Lower leg skin (tissue), 4 donors: ENCODE measurements around the gene NRXN2. TPM values are rescaled to one million over a fixed set of nuclear protein-coding genes. Genes with fewer than 3 reads are reported as not detected.
"Not testable (repeated sequence)": the region's sequence is repeated elsewhere in the genome, so short reads cannot be mapped to it uniquely, and the experiment has no call there.

Source experiments
- DNase-seq, 2 donors: peaks; one replicate each; pipeline ENCODE4 v3.0.0-alpha.2; 2019; ENCODE audit warnings: low spot score in 2 of 2
- H3K4me3 ChIP-seq: fragments of 200-600 bp; sonication (generic); 2 replicates; pipeline ENCODE4 v1.5.1; 2017; ENCODE audit warnings: mild to moderate bottlenecking, low read depth; ENCODE audit not compliant: poor library complexity, severe bottlenecking
- POLR2A ChIP-seq, 2 donors: fragments of 450-650 bp; IDR thresholded peaks; one replicate each; pipeline ENCODE4 v1.6.1; 2016 to 2017; ENCODE audit warnings: antibody characterized with exemption in 2 of 2, mild to moderate bottlenecking in 1 of 2, moderate library complexity in 1 of 2
- WGBS, 2 donors: methylation state at CpG; one replicate each; pipeline ENCODE4 v1.1.5; 2018; 5-methylcytosine and 5-hydroxymethylcytosine counted together
- intact Hi-C: fragments of 100-400 bp; cut with DNase I; formaldehyde crosslinking; loops from one replicate; pipeline ENCODE4 v1.15.0; 2023; ENCODE audit warnings: low total_unique reads
- total RNA-seq, 4 donors: library from RNA; depleted of rRNA; stranded (reverse); fragments of >200 nt; gene quantifications; one replicate each; pipeline ENCODE4 v1.1.0, GENCODE V29; 2016
- TF ChIP-seq, protein P1 (sequence below), 3 donors: fragments of 450-650 bp; IDR thresholded peaks; one replicate each; pipeline ENCODE4 v1.5.1; 2016; ENCODE audit warnings: antibody characterized with exemption in 3 of 3, mild to moderate bottlenecking in 3 of 3, moderate library complexity in 2 of 3

NRXN2 gene
- total RNA-seq, 4 donors from 2014 or later = 0.27 to 7.0 (median 1.1) TPM; not detected in 1

DNA sequence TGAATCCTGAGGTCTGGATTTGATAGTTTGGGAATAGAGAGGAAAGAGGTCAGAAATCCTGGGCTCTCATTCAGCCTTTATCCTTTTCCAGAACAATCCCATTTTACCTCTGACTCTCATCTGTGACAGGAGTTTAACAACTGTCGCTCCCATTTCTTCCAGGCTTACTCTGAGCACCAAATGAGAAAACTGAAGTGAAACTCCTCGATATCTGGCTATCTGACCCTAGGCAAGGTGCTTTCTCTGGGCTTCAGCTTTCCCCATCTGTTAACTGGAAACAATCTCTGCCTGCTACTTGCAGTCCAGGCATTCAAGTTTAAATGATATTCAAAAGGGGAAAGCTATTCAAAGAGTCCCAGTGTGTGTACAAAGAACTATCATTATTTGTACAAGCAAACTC is 50.1 kb downstream of the NRXN2 start:
- H3K4me3 ChIP-seq = no peak overlapping the region
- 87 to 91% methylated on average over 2 of the region's 2 CpGs for WGBS, 2 donors
- no peak for TF ChIP-seq POLR2A (IDR thresholded peaks at IDR 0.05)
- TF ChIP-seq, protein P1, sequence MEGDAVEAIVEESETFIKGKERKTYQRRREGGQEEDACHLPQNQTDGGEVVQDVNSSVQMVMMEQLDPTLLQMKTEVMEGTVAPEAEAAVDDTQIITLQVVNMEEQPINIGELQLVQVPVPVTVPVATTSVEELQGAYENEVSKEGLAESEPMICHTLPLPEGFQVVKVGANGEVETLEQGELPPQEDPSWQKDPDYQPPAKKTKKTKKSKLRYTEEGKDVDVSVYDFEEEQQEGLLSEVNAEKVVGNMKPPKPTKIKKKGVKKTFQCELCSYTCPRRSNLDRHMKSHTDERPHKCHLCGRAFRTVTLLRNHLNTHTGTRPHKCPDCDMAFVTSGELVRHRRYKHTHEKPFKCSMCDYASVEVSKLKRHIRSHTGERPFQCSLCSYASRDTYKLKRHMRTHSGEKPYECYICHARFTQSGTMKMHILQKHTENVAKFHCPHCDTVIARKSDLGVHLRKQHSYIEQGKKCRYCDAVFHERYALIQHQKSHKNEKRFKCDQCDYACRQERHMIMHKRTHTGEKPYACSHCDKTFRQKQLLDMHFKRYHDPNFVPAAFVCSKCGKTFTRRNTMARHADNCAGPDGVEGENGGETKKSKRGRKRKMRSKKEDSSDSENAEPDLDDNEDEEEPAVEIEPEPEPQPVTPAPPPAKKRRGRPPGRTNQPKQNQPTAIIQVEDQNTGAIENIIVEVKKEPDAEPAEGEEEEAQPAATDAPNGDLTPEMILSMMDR (IDR thresholded peaks at IDR 0.05) = no peak
- no peak for DNase-seq
- intact Hi-C loops = no loop called here

DNA sequence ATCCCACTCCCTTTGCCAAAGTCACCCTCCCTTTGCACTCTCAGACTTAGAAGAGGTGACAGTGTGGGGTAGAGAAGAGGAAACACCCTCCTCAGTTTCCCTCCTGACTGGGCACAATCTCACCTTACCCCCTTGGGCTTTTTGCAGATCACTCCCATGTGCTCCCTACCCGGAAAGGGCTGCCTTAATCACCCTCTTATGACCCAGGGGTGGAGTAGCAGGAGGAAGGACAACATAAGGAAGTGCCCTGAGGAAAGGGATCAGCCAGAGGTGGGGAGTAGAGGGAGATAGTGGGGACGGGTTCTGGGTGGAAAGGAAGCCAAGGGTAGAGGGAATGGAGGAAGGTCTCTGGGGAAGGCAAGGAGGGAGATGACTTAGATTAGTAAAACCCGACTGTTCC is 52.0 kb downstream of the NRXN2 start:
- no peak for DNase-seq
- intact Hi-C loops = no loop called here
- H3K4me3 ChIP-seq = no peak overlapping the region
- 26 to 29% methylated on average over 3 of the region's 3 CpGs for WGBS, 2 donors
- TF ChIP-seq, protein P1 (IDR thresholded peaks at IDR 0.05) = no peak
- no peak for TF ChIP-seq POLR2A (IDR thresholded peaks at IDR 0.05)

DNA sequence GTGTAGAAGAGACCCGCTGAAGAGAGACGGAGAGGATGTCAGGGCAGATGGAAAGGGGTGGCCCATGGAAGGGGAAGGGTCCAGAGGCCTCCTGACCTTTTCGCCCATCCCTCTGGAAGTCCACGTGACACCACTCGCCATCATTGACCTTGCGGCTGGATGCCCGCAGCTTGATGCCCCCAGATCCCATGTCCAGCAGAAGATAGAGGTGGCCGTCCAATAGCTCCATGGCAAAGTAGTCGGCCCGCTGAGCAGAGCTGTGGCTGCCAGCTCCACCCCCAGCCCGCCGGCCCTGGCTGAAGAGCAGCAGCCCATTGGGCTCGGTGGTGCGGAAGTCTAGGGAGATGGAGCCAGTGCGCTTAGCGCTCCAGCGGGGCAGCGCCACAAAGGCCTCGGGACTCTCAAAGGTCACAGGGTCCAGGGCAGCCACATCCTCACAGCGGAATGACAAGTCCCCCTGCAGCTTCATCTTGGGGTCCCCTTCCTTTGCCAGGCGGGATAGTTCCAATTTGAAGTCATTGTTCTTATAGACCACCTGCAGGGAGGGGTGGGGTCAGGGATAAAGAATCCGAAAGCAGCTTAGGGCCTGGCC is 55.7 kb downstream of the NRXN2 start:
- 94% methylated on average over 18 to 22 of the region's 22 CpGs for WGBS, 2 donors
- intact Hi-C loops = no loop called here
- no peak for TF ChIP-seq POLR2A (IDR thresholded peaks at IDR 0.05)
- H3K4me3 ChIP-seq = no peak overlapping the region
- no peak for DNase-seq

DNA sequence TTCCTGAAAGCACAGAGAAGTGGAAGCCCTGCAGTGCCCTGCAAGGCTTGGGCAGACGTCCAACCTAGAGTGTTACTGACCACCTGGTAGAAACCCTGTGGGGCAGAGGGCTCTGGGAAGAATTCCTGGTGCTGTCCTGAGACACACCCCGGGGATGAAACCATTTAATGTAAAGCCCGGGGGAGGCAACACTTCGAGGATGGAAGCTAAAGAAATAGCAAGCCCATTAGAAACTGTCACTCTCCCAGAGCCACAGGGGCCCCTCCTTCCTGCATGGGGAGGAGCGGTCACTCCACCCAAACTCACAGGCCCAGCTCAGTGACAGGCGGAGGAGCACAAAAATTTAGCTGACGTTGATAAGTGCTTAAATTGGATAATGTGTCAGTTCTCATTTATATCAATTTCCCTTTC is 57.6 kb downstream of the NRXN2 start:
- TF ChIP-seq, protein P1 (IDR thresholded peaks at IDR 0.05) = no peak
- no peak for TF ChIP-seq POLR2A (IDR thresholded peaks at IDR 0.05)
- intact Hi-C loops = no loop called here
- 43 to 56% methylated on average over 7 of the region's 7 CpGs for WGBS, 2 donors
- H3K4me3 ChIP-seq = no peak overlapping the region
- peak in 1 of 2 donors; percentile 82 for DNase-seq

DNA sequence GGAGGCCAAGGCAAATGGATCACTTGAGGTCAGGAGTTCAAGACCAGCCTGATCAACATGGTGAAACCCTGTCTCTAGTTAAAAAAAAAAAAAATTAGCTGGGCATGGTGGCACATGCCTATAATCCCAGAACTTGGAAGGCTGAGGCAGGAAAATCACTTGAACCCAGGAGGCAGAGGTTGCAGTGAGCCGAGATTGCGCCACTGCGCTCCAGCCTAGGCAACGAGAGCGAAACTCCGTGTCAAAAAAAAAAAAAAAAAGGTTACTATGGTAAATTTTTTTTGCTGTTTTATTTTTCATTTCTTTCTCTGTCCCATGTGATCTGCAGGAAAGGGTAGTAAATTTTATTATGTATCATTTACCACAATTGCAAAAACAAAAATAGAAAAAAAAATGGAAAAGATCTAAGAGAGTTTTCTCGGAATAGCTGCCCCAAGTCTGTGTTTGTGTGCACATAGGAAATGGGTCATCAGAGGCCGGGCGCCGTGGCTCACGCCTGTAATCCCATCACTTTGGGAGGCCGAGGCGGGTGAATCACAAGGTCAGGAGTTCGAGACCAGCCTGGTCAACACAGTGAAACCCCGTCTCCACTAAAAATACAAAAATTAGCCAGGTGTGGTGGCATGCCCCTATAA is 58.6 kb downstream of the NRXN2 start:
- DNase-seq, intact Hi-C loops, H3K4me3 ChIP-seq: not testable (repeated sequence)
- 72 to 75% methylated on average over 15 of the region's 15 CpGs for WGBS, 2 donors

DNA sequence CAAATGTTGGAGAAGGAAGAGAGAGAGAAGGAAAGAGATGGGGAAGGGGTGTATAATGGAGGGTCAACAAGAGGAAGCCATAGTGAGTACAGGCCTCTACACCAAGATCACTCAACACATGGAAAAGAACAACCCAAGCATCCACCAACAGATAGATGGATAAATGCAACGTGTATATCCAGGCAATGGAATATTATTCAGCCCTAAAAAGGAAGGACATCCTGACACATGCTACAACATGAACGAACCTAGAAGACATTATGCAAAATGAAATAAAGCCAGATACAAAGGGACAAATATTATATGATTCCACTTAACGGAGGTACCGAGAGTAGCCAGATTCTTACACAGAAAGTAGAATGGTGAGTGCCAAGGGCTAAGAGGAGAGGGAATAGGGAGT is 59.3 kb downstream of the NRXN2 start:
- no peak overlapping the region for H3K4me3 ChIP-seq
- 95 to 96% methylated on average over 4 of the region's 4 CpGs for WGBS, 2 donors
- DNase-seq = no peak
- TF ChIP-seq POLR2A (IDR thresholded peaks at IDR 0.05) = no peak
- TF ChIP-seq, protein P1 (IDR thresholded peaks at IDR 0.05) = no peak
- intact Hi-C loops = no loop called here

DNA sequence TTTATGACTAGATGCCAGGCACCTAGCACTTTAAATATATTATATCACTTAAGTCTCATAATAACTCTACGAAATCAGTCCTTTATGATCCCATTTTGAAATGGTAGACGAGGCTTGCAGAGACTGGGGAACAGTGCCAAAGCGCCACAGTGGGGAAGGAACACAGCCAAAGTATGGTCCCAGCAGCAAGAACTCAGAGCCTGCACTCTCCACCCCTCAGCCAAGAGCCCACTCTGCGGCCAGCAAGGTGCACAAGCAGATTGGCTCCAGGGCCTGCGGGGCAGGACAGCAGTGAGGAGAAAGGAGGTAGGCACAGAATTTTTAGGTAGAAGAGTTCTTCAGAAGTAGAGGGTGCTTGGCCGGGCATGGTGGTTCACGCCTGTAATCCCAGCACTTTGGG is 61.4 kb downstream of the NRXN2 start:
- no peak for DNase-seq
- no peak for TF ChIP-seq POLR2A (IDR thresholded peaks at IDR 0.05)
- intact Hi-C loops = no loop called here
- no peak overlapping the region for H3K4me3 ChIP-seq
- WGBS, 2 donors = 73 to 74% methylated on average over 7 of the region's 7 CpGs
